Activated naive CD8-positive, alpha-beta T cell treated with anti-CD3 and anti-CD28 coated beads, Interleukin-2, amount 50 U/mL, for 24 hours (primary cell): ENCODE measurements around the gene CDH4.

Experiments used
- ATAC-seq: fragments of 150-1000 bp; cut with Tn5 transposase; one replicate; pipeline ENCODE4 v1.10.0; 2021
- DNase-seq: peaks from one replicate; pipeline ENCODE4 v3.0.0; 2021
- H3K27ac Mint-ChIP-seq: one replicate; pipeline ENCODE4 v1.8.0; 2021; ENCODE audit warnings: mild to moderate bottlenecking, mixed read lengths
- H3K27me3 Mint-ChIP-seq: one replicate; pipeline ENCODE4 v1.8.0; 2021; ENCODE audit warnings: mixed read lengths
- H3K36me3 Mint-ChIP-seq: one replicate; pipeline ENCODE4 v1.8.0; 2021; ENCODE audit warnings: low read depth, mixed read lengths
- H3K4me1 Mint-ChIP-seq: one replicate; pipeline ENCODE4 v1.8.0; 2021; ENCODE audit warnings: mixed read lengths
- H3K4me3 Mint-ChIP-seq: one replicate; pipeline ENCODE4 v1.8.0; 2021; ENCODE audit warnings: mild to moderate bottlenecking, moderate library complexity, mixed read lengths
- H3K9me3 Mint-ChIP-seq: one replicate; pipeline ENCODE4 v1.8.0; 2021; ENCODE audit warnings: mixed read lengths

The CDH4 gene

GRCh38 chr20:61433176-61433575 lies 181.1 kb downstream of the CDH4 start:
- ATAC-seq (no peak), DNase-seq (no peak)
- H3K36me3 Mint-ChIP-seq, result no peaks in the 10 kb centered on the region
- H3K9me3 Mint-ChIP-seq, result no peaks in the 10 kb centered on the region
- H3K4me3 Mint-ChIP-seq, result no peak overlapping the region
- no peaks in the 10 kb centered on the region for H3K4me1 Mint-ChIP-seq
- peaks cover 5% of the 10 kb centered on the region for H3K27me3 Mint-ChIP-seq
- no peak overlapping the region for H3K27ac Mint-ChIP-seq

GRCh38 chr20:61433816-61434215 lies 181.8 kb downstream of the CDH4 start:
- peaks cover 5% of the 10 kb centered on the region for H3K27me3 Mint-ChIP-seq
- H3K27ac Mint-ChIP-seq, result no peak overlapping the region
- no peaks in the 10 kb centered on the region for H3K4me1 Mint-ChIP-seq
- H3K4me3 Mint-ChIP-seq, result no peak overlapping the region
- DNase-seq, result no peak
- no peak for ATAC-seq
- H3K36me3 Mint-ChIP-seq, result no peaks in the 10 kb centered on the region
- H3K9me3 Mint-ChIP-seq, result no peaks in the 10 kb centered on the region

GRCh38 chr20:61434341-61434781 lies 182.3 kb downstream of the CDH4 start:
- H3K36me3 Mint-ChIP-seq, result no peaks in the 10 kb centered on the region
- no peak for DNase-seq
- H3K27me3 Mint-ChIP-seq, result peaks cover 5% of the 10 kb centered on the region
- ATAC-seq, result no peak
- no peak overlapping the region for H3K4me3 Mint-ChIP-seq
- H3K27ac Mint-ChIP-seq, result no peak overlapping the region
- no peaks in the 10 kb centered on the region for H3K4me1 Mint-ChIP-seq
- no peaks in the 10 kb centered on the region for H3K9me3 Mint-ChIP-seq

- DNase-seq (no peak), ATAC-seq (no peak)
- Mint-ChIP-seq H3K4me3 (no peak overlapping the region), H3K27ac (no peak overlapping the region), H3K27me3 (peaks cover 5% of the 10 kb centered on the region), H3K4me1 (no peaks in the 10 kb centered on the region), H3K36me3 (no peaks in the 10 kb centered on the region), H3K9me3 (no peaks in the 10 kb centered on the region)
Measured at GRCh38 chr20:61435184-61435822, 183.2 kb downstream of the CDH4 start.

- DNase-seq (no peak), ATAC-seq (no peak)
- peaks cover 5% of the 10 kb centered on the region for H3K27me3 Mint-ChIP-seq
- no peaks in the 10 kb centered on the region for H3K4me1 Mint-ChIP-seq
- no peaks in the 10 kb centered on the region for H3K36me3 Mint-ChIP-seq
- H3K4me3 Mint-ChIP-seq, result no peak overlapping the region
- no peaks in the 10 kb centered on the region for H3K9me3 Mint-ChIP-seq
- no peak overlapping the region for H3K27ac Mint-ChIP-seq
Measured at GRCh38 chr20:61435823-61436220, 183.8 kb downstream of the CDH4 start.

- DNase-seq (no peak), ATAC-seq (no peak)
- Mint-ChIP-seq H3K4me3 (no peak overlapping the region), H3K27me3 (peaks cover 5% of the 10 kb centered on the region), H3K36me3 (no peaks in the 10 kb centered on the region), H3K9me3 (no peaks in the 10 kb centered on the region), H3K27ac (no peak overlapping the region), H3K4me1 (no peaks in the 10 kb centered on the region)
Measured at GRCh38 chr20:61436283-61436666, 184.2 kb downstream of the CDH4 start.

- no peak for DNase-seq
- H3K4me3 Mint-ChIP-seq, result no peak overlapping the region
- ATAC-seq, result no peak
- H3K9me3 Mint-ChIP-seq, result no peaks in the 10 kb centered on the region
- no peak overlapping the region for H3K27ac Mint-ChIP-seq
- H3K4me1 Mint-ChIP-seq, result no peaks in the 10 kb centered on the region
- no peaks in the 10 kb centered on the region for H3K36me3 Mint-ChIP-seq
- peaks cover 5% of the 10 kb centered on the region for H3K27me3 Mint-ChIP-seq
Measured at GRCh38 chr20:61436667-61437279, 184.7 kb downstream of the CDH4 start.

GRCh38 chr20:61437280-61438206 lies 185.5 kb downstream of the CDH4 start:
- Mint-ChIP-seq H3K4me3 (no peak overlapping the region), H3K9me3 (no peaks in the 10 kb centered on the region), H3K27ac (no peak overlapping the region), H3K27me3 (peaks cover 5% of the 10 kb centered on the region), H3K4me1 (no peaks in the 10 kb centered on the region), H3K36me3 (no peaks in the 10 kb centered on the region)
- no peak for ATAC-seq
- DNase-seq, result no peak

- Mint-ChIP-seq H3K27me3 (peaks cover 5% of the 10 kb centered on the region), H3K4me3 (no peak overlapping the region), H3K36me3 (no peaks in the 10 kb centered on the region), H3K4me1 (no peaks in the 10 kb centered on the region), H3K27ac (no peak overlapping the region), H3K9me3 (no peaks in the 10 kb centered on the region)
- ATAC-seq, result no peak
- no peak for DNase-seq
Measured at GRCh38 chr20:61438285-61438684, 186.2 kb downstream of the CDH4 start.

- no peaks in the 10 kb centered on the region for H3K4me1 Mint-ChIP-seq
- no peak overlapping the region for H3K4me3 Mint-ChIP-seq
Measured at GRCh38 chr20:61439251-61439650, 187.2 kb downstream of the CDH4 start.

GRCh38 chr20:61440548-61441055 lies 188.5 kb downstream of the CDH4 start:
- no peak overlapping the region for H3K4me3 Mint-ChIP-seq
- H3K9me3 Mint-ChIP-seq, result no peaks in the 10 kb centered on the region
- H3K4me1 Mint-ChIP-seq, result no peaks in the 10 kb centered on the region
- no peak for ATAC-seq
- H3K27me3 Mint-ChIP-seq, result peaks cover 5% of the 10 kb centered on the region
- H3K27ac Mint-ChIP-seq, result no peak overlapping the region
- H3K36me3 Mint-ChIP-seq, result no peaks in the 10 kb centered on the region
- no peak for DNase-seq

More at GRCh38 chr20:61439251-61439650, 187.2 kb downstream of the CDH4 start:
- peaks cover 5% of the 10 kb centered on the region for H3K27me3 Mint-ChIP-seq
- DNase-seq (no peak), ATAC-seq (no peak)
- no peaks in the 10 kb centered on the region for H3K36me3 Mint-ChIP-seq
- no peaks in the 10 kb centered on the region for H3K9me3 Mint-ChIP-seq
- no peak overlapping the region for H3K27ac Mint-ChIP-seq

GRCh38 chr20:61441537-61441936 lies 189.5 kb downstream of the CDH4 start:
- no peak for ATAC-seq
- H3K36me3 Mint-ChIP-seq, result no peaks in the 10 kb centered on the region

GRCh38 chr20:61442075-61442670 lies 190.1 kb downstream of the CDH4 start:
- no peak for DNase-seq
- H3K36me3 Mint-ChIP-seq, result no peaks in the 10 kb centered on the region
- ATAC-seq, result no peak
- no peak overlapping the region for H3K4me3 Mint-ChIP-seq
- H3K4me1 Mint-ChIP-seq, result no peaks in the 10 kb centered on the region
- H3K27ac Mint-ChIP-seq, result no peak overlapping the region
- no peaks in the 10 kb centered on the region for H3K9me3 Mint-ChIP-seq
- peaks cover 3% of the 10 kb centered on the region for H3K27me3 Mint-ChIP-seq

More at GRCh38 chr20:61441537-61441936, 189.5 kb downstream of the CDH4 start:
- DNase-seq, result no peak
- Mint-ChIP-seq H3K4me3 (no peak overlapping the region), H3K4me1 (no peaks in the 10 kb centered on the region), H3K27ac (no peak overlapping the region), H3K27me3 (peaks cover 3% of the 10 kb centered on the region), H3K9me3 (no peaks in the 10 kb centered on the region)

- Mint-ChIP-seq H3K4me1 (no peaks in the 10 kb centered on the region), H3K9me3 (peaks cover 1% of the 10 kb centered on the region), H3K27ac (no peak overlapping the region), H3K36me3 (no peaks in the 10 kb centered on the region), H3K4me3 (no peak overlapping the region), H3K27me3 (peaks cover under 1% of the 10 kb centered on the region)
- ATAC-seq, result no peak
- no peak for DNase-seq
Measured at GRCh38 chr20:61442718-61443117, 190.7 kb downstream of the CDH4 start.
